Effector memory CD4-positive, alpha-beta T cell (primary cell): ENCODE data around the gene KIF1A.

ENCODE experiments used
- DNase-seq, 3 donors: peaks; one replicate each; pipeline ENCODE4 v3.0.0-alpha.2; 2020
- H3K27ac ChIP-seq: 2 replicates; pipeline ENCODE4 v1.7.0; 2013; ENCODE audit warnings: mild to moderate bottlenecking, low read length, moderate library complexity; ENCODE audit not compliant: insufficient read depth, poor library complexity, severe bottlenecking
- H3K27me3 ChIP-seq: replicated peaks from 2 replicates; pipeline ENCODE4 v1.7.0; 2013; ENCODE audit warnings: mild to moderate bottlenecking, low read length; ENCODE audit not compliant: insufficient read depth, control insufficient read depth, poor library complexity, severe bottlenecking
- H3K36me3 ChIP-seq: 2 replicates; pipeline ENCODE4 v1.7.0; 2013; ENCODE audit warnings: mild to moderate bottlenecking, low read length, moderate library complexity; ENCODE audit not compliant: control insufficient read depth, insufficient read depth
- H3K4me1 ChIP-seq: 2 replicates; pipeline ENCODE4 v1.7.0; 2013; ENCODE audit warnings: low read length, mild to moderate bottlenecking; ENCODE audit not compliant: control insufficient read depth, insufficient read depth, poor library complexity, severe bottlenecking
- H3K4me3 ChIP-seq: 2 replicates; pipeline ENCODE4 v1.7.0; 2013; ENCODE audit warnings: low read length, low read depth, mild to moderate bottlenecking; ENCODE audit not compliant: insufficient read depth, poor library complexity, severe bottlenecking
- H3K9me3 ChIP-seq: 2 replicates; pipeline ENCODE4 v1.7.0; 2013; ENCODE audit warnings: mild to moderate bottlenecking, low read length, moderate library complexity; ENCODE audit not compliant: control insufficient read depth

KIF1A gene

DNA sequence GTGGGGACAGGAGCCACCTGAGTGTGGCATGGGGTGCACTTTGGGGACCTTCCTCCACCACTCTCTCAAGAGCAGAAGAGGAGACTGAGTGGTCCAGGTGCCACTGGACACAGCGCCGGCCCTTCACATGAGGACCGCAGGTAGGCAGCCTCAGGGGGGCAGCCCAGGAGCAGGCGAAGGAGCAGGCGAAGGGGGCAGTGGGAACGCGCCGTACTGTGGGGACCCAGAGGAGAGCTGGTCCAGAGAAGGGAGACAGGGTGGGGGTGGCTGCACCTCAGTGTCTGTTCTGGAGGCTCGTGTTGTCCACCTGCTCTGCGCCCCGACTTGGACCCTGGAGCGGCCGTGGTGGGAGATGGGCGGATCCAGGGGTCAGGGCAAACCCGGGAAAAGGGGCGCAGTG lies 73.3 kb downstream of the KIF1A start:
- no peaks in the 10 kb centered on the region for H3K9me3 ChIP-seq
- no peak for DNase-seq
- H3K36me3 ChIP-seq: no peaks in the 10 kb centered on the region
- H3K4me1 ChIP-seq: no peaks in the 10 kb centered on the region
- no peak overlapping the region for H3K4me3 ChIP-seq
- H3K27ac ChIP-seq: no peak overlapping the region
- H3K27me3 ChIP-seq: no peaks in the 10 kb centered on the region

DNA sequence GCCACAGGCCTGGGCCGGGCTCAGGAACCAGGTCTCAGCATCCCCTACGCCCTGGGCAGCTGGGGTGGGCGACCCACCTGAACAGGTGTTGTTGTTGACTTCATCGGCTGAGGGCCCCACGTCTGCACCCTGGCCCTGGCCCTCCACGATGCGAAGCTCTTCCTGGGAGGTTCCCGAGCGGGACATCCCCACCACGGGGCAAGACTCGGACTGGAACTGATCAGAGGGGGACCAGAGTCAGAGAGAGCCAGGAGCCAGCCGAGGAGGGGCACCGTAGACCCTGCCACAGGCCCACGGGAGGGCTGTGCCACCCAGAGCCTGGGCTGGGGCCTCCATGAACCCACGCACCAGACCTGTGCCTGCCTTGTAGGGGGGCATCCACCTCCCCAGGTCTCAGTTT lies 74.1 kb downstream of the KIF1A start:
- no peaks in the 10 kb centered on the region for H3K36me3 ChIP-seq
- no peaks in the 10 kb centered on the region for H3K4me1 ChIP-seq
- DNase-seq: no peak
- H3K4me3 ChIP-seq: no peak overlapping the region
- H3K27ac ChIP-seq: no peak overlapping the region
- H3K27me3 ChIP-seq: no peaks in the 10 kb centered on the region
- H3K9me3 ChIP-seq: no peaks in the 10 kb centered on the region

DNA sequence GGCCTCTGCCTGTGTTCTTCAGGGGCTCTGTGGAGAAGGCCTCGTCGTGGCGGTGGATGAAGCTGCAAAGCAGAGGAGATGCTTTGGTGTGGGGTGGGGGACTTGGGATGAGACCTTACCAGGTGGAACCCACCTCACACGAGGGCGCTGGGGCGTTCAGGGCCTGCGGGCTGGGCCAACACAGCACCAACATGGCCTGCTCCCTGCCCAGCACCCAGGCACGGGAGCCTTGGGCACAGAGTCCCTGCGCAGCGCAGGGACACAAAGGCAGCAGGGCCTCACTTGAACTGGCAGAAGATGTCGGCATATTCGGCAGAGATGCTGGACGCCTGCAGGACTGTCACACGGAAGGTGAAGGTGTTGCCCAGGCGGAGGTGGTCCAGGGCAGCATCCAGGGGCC lies 74.6 kb downstream of the KIF1A start:
- Histone ChIP-seq H3K9me3 (no peaks in the 10 kb centered on the region), H3K27ac (no peak overlapping the region), H3K36me3 (no peaks in the 10 kb centered on the region), H3K27me3 (no peaks in the 10 kb centered on the region), H3K4me3 (no peak overlapping the region), H3K4me1 (no peaks in the 10 kb centered on the region)
- no peak for DNase-seq

DNA sequence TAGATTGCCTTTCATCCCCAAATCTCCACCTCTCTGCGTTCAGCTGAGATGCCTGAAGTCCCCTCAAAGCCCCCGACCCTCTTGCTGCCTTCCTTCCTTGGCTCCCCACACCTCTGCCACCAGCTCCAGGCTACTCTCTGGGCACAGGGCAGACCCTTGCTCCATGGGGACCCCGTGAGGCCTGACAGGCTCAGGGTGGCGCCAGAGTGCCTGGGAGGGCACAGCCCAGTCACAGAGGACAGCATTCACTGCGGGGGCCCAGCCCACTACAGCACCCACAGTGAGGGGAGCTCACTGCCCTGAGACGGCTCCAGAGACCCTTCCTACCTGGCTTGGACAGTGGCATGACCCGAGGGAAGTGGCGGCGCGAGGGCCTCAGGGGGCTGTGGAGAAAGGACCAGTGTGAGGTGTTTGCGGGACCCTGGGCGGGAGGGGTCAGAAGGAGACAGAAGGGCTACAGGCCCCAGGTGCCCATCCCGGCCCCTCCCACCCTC lies 77.4 kb downstream of the KIF1A start:
- no peaks in the 10 kb centered on the region for H3K36me3 ChIP-seq
- H3K9me3 ChIP-seq: no peaks in the 10 kb centered on the region
- no peaks in the 10 kb centered on the region for H3K4me1 ChIP-seq
- DNase-seq: no peak
- H3K27ac ChIP-seq: no peak overlapping the region
- H3K4me3 ChIP-seq: no peak overlapping the region
- no peaks in the 10 kb centered on the region for H3K27me3 ChIP-seq

DNA sequence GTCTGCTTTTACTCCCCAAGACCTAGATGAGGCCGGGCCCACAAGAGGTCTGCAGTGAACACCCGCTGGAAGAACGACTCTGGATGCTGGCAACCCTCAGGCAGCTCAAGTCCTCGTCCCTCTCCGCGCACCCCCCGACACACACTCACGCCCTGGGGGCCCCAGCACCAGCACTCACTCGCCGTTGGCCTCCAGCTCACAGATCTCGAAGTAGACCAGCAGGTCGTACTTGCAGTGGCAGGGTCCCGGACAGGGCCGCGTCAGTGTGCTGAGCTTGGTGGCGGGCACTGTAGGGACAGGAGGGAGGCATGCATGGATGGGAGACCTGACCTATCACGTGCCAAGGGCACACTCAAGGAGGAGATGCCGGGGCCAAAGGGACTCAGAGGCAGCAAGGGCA lies 78.9 kb downstream of the KIF1A start:
- no peaks in the 10 kb centered on the region for H3K9me3 ChIP-seq
- no peak for DNase-seq
- no peaks in the 10 kb centered on the region for H3K27me3 ChIP-seq
- H3K4me1 ChIP-seq: no peaks in the 10 kb centered on the region
- no peak overlapping the region for H3K27ac ChIP-seq
- no peaks in the 10 kb centered on the region for H3K36me3 ChIP-seq
- H3K4me3 ChIP-seq: no peak overlapping the region

DNA sequence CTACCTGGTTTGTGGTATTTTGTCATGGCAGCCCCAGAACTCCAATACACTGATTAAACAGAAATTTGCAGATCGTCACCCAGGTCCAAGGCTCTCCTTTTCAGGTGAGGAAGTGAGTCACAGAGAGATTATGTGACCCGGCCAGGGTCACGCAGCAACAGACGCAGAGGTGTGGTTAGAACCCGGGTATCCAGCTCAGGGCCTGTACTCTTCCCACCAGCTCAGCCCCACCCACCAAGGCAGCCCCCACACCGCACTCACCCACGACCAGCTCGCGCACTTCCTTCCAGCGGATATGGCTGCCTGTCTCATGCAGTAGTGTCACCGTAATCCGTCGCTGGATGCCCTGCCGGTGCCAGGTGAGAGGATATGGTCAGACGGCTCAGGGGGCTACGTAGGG lies 80.2 kb downstream of the KIF1A start:
- peak in 2 of 3 donors; percentile 23 to 33 for DNase-seq

DNA sequence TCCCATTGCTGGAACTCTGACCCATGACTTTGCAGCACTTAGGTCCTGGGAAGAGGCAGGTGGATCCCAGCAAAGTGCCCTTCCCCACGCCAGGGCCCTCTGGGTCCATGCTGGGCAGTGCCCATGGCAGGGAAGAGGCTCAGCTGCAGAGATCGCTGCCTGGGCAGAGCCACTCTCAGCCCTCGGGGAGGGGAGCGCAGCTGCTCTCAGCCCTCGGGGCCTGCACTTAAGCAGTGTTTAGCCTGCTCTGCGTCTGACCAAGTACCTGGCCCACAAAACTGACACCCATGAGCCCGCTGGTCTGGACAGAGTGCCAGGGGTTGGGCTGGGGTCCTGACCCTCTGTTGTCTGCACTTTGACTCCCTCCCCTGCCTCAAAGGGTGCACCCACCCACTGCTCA lies 82.1 kb downstream of the KIF1A start:
- DNase-seq: no peak
- Histone ChIP-seq H3K4me1 (no peaks in the 10 kb centered on the region), H3K27me3 (no peaks in the 10 kb centered on the region), H3K27ac (no peak overlapping the region), H3K4me3 (no peak overlapping the region), H3K9me3 (no peaks in the 10 kb centered on the region), H3K36me3 (no peaks in the 10 kb centered on the region)

More for the DNA sequence above, 80.2 kb downstream of the KIF1A start:
- Histone ChIP-seq H3K4me1 (no peaks in the 10 kb centered on the region), H3K36me3 (no peaks in the 10 kb centered on the region), H3K4me3 (no peak overlapping the region), H3K9me3 (no peaks in the 10 kb centered on the region), H3K27me3 (no peaks in the 10 kb centered on the region), H3K27ac (no peak overlapping the region)

DNA sequence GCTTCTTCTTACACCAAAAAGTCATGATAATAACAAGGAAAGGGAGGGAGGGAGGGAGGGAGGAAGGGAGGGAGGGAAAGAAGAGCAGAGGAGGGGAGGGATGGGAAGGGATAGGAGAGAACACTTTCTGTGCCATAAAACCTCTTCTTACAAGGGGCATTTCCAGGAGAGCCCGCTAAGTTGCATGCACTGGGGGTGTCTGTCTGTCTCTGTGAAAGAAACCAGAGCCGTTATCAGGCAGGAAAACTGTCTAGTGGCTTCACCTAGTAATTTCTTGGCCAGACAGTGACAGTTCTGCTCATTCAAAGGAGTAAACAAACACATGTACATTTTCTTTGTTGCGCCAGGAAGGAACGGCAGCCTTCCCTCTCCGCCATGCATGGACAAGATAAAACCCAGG lies 82.5 kb downstream of the KIF1A start:
- DNase-seq: no peak
- no peak overlapping the region for H3K27ac ChIP-seq
- no peaks in the 10 kb centered on the region for H3K4me1 ChIP-seq
- no peaks in the 10 kb centered on the region for H3K9me3 ChIP-seq
- no peaks in the 10 kb centered on the region for H3K27me3 ChIP-seq
- no peaks in the 10 kb centered on the region for H3K36me3 ChIP-seq
- H3K4me3 ChIP-seq: no peak overlapping the region

DNA sequence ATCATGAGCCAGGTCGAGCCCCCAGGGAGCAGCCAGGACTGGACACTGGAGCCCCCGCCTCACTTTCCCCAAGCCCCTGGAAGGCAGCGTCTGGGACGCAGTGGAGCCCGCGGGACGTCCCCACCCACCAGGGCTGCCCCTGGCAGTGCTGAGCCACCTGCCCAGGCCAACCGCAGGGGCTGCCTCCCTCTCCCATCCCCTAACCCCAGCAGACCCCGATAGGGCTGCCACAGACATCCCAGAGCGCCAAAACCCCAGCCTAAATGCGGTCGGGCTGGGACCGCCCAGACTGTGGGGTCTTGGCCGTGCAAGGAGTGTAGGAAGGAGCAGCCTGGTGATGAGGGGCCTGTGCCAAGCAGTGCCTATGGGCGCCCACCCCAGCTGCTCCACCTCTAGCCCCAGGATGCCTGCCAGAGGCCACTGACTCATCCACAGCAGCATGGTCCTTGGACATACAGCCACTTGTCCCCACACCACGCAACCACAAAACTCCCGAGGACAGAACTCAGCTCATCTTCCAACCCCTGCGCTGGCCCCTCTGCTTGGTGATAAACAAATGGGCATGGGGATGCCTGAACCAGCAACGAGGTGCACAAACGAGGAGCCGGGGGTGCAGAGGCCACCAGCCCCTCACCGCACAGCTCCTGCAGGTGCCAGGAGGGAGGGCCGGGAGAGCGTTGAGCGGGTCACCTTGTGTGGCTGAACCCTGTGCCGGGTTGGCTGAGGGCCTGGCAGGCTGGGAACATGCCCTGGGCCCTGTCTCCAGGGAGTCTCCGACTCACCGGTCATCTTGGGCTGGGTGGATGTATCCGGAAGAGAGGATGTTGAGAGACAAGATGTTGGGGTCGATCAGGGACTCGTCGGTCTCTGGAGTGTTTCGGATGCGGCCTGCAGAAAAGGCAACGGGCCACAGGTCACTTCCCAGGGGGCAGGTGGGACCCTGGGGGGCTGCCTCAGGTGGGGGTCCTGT lies 83.5 kb downstream of the KIF1A start:
- no peaks in the 10 kb centered on the region for H3K36me3 ChIP-seq
- H3K4me3 ChIP-seq: no peak overlapping the region
- no peak overlapping the region for H3K27ac ChIP-seq
- no peaks in the 10 kb centered on the region for H3K9me3 ChIP-seq
- no peak for DNase-seq
- no peaks in the 10 kb centered on the region for H3K4me1 ChIP-seq
- no peaks in the 10 kb centered on the region for H3K27me3 ChIP-seq

DNA sequence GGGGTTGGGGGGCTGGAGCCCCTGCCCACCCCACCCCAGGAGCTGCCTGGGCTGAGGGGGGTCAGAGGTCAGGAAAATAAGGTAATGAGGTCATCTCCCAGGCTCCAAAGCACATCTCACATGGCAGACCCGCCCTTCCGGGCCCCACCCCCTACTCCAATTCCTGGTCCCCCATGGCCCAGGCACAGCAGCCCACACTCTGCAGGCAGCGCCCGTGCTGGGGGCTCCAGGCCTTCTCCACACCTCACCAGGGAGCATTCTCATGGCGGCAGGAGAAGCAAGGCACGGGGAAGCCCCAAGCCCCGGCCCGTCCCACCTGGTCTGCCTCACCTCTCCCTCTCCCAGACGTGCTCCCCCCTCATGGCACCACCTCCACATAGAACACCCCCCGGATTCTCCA lies 84.5 kb downstream of the KIF1A start:
- Histone ChIP-seq H3K4me3 (no peak overlapping the region), H3K27me3 (no peaks in the 10 kb centered on the region), H3K27ac (no peak overlapping the region), H3K9me3 (no peaks in the 10 kb centered on the region), H3K4me1 (no peaks in the 10 kb centered on the region), H3K36me3 (no peaks in the 10 kb centered on the region)
- DNase-seq: no peak
